HG02571 (cell line): ENCODE measurements around the gene HOXB3.

Experiments used
- ATAC-seq: cut with Tn5 transposase; IDR thresholded peaks from one replicate; pipeline ENCODE4 v1.9.1; 2021; ENCODE audit warnings: mild to moderate bottlenecking, moderate library complexity; ENCODE audit not compliant: unreplicated experiment

HOXB3 gene

GRCh38 chr17:48600244-48601098 lies 10.4 kb upstream of the HOXB3 start:
- no peak for ATAC-seq

- ATAC-seq, result no peak
Observed at GRCh38 chr17:48599354-48599753, 9.3 kb upstream of the HOXB3 start.

GRCh38 chr17:48598736-48599135 lies 8.7 kb upstream of the HOXB3 start:
- no peak for ATAC-seq

- ATAC-seq, result no peak
Observed at GRCh38 chr17:48597778-48598631, 8.0 kb upstream of the HOXB3 start.

GRCh38 chr17:48597528-48597777 lies 7.4 kb upstream of the HOXB3 start:
- ATAC-seq, result no peak

GRCh38 chr17:48596735-48597527 lies 6.9 kb upstream of the HOXB3 start:
- ATAC-seq, result no peak

- no peak for ATAC-seq
Observed at GRCh38 chr17:48596000-48596734, 6.1 kb upstream of the HOXB3 start.

- no peak for ATAC-seq
Observed at GRCh38 chr17:48595278-48595999, 5.4 kb upstream of the HOXB3 start.

- ATAC-seq, result no peak
Observed at GRCh38 chr17:48594538-48595277, 4.7 kb upstream of the HOXB3 start.

GRCh38 chr17:48593840-48594537 lies 3.9 kb upstream of the HOXB3 start:
- ATAC-seq, result no peak

GRCh38 chr17:48593126-48593829 lies 3.2 kb upstream of the HOXB3 start, which contains the start of gene HOXB5:
HOXB5 (minus strand) TSS chr17:48593779; CDS start chr17:48593682, 97 bp downstream.
- ATAC-seq, result no peak

GRCh38 chr17:48592577-48592976 lies 2.5 kb upstream of the HOXB3 start:
- no peak for ATAC-seq

- no peak for ATAC-seq
Observed at GRCh38 chr17:48592057-48592514, 2.0 kb upstream of the HOXB3 start.

- no peak for ATAC-seq
Observed at GRCh38 chr17:48591255-48592056, 1.4 kb upstream of the HOXB3 start.

- ATAC-seq, result no peak
Observed at GRCh38 chr17:48590607-48591161, 643 bp upstream of the HOXB3 start.

GRCh38 chr17:48589060-48589830 lies 796 bp downstream of the HOXB3 start:
- ATAC-seq, result no peak
